Measurements from ENCODE around the gene MOCOS. TPM values are rescaled to one million over a fixed set of nuclear protein-coding genes. Genes with fewer than 3 reads are reported as not detected.

The MOCOS gene
- total RNA-seq, 1 experiment from 2014 or later: 5.1 TPM

DNA sequence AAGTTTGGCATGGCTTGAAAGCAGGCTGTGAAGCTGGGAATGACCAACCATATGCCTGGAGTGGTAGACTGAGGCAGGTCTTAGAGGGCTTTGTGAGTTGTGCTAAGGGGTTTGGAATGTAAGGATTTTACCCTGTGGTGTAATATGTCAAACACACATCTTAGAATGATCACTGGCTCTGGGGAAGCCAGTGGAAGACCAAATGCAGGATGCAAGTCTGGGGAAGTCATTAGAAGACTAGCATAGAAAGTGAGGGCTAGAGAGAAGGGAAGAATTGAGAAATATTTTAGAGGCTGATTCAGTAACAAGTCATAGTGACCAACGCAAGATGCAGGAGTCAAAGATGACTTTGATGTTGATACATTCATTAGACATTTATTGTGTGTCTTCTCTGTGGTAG, 106.7 kb downstream of the MOCOS start:
- TF ChIP-seq, protein P1, sequence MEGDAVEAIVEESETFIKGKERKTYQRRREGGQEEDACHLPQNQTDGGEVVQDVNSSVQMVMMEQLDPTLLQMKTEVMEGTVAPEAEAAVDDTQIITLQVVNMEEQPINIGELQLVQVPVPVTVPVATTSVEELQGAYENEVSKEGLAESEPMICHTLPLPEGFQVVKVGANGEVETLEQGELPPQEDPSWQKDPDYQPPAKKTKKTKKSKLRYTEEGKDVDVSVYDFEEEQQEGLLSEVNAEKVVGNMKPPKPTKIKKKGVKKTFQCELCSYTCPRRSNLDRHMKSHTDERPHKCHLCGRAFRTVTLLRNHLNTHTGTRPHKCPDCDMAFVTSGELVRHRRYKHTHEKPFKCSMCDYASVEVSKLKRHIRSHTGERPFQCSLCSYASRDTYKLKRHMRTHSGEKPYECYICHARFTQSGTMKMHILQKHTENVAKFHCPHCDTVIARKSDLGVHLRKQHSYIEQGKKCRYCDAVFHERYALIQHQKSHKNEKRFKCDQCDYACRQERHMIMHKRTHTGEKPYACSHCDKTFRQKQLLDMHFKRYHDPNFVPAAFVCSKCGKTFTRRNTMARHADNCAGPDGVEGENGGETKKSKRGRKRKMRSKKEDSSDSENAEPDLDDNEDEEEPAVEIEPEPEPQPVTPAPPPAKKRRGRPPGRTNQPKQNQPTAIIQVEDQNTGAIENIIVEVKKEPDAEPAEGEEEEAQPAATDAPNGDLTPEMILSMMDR (conservative IDR thresholded peaks at IDR 0.05; ENCODE audit: low read depth, low read length): no peak
- Histone ChIP-seq H3K27ac (ENCODE audit: low read length) (no peak overlapping the region), H4K20me1 (ENCODE audit: low read length) (0 out of 2 replicates have a peak, but pooled peaks cover under 1% of the 10 kb centered on the region), H3K4me2 (ENCODE audit: low read length) (no peak overlapping the region), H3F3A (ENCODE audit: low read length, unreplicated experiment) (no peaks in the 10 kb centered on the region), H3K4me3 (ENCODE audit: low read length) (no peak overlapping the region), H3K27me3 (ENCODE audit: low read length) (no peaks in the 10 kb centered on the region), H3K36me3 (ENCODE audit: low read depth, low read length) (no peaks in the 10 kb centered on the region), H3K9me3 (ENCODE audit: low read length) (no peaks in the 10 kb centered on the region), H3K9me2 (replicated peaks; ENCODE audit: low read length) (no peaks in the 10 kb centered on the region), H3K9ac (ENCODE audit: low read length) (no peak overlapping the region), H3K4me1 (ENCODE audit: insufficient read depth, low read length) (no peaks in the 10 kb centered on the region), H3K79me2 (ENCODE audit: low read length) (peaks cover 11% of the 10 kb centered on the region), H2AFZ (ENCODE audit: low read length) (no peak overlapping the region)
- intact Hi-C loops (cut with micrococcal nuclease): loop anchor here (10.0 kb wide), 1 partner anchor 461 kb away; no protein-coding TSS in a partner anchor
- no TSS peak for BruUV-seq (replicated peaks)
- peak; percentile 34 for DNase-seq
- no peak for ATAC-seq
- POLR2A ChIA-PET (ENCODE audit: unreplicated experiment): no interaction called here
- CTCF ChIA-PET: no interaction called here

DNA sequence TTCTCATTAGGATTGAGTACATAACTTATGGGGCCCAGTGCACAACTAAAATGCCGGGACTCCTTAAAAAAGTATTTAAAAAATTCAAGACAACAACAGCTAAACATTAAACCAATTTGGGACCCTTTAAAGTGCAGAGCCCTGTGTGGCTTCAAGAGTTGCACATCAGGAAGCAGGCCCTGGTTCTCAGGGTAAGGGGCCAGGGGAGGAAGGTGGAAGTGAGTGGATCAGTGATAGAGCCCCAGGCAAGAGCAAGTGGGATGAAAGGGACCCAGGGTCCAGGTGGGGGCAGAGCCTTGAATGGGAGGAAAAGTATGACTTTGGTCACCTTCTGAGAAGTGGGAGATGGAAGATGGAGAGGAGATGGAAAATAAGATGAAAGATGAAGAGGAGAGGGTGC, 107.9 kb downstream of the MOCOS start:
- H3F3A ChIP-seq (ENCODE audit: low read length, unreplicated experiment): no peaks in the 10 kb centered on the region
- TF ChIP-seq, protein P1 (conservative IDR thresholded peaks at IDR 0.05; ENCODE audit: low read depth, low read length): no peak
- no peak overlapping the region for H3K9ac ChIP-seq (ENCODE audit: low read length)
- ChIA-PET POLR2A (ENCODE audit: unreplicated experiment) (interaction anchor here (0.6 kb wide), 1 partner anchor 105 kb away, joined by 3 read pairs; no protein-coding TSS in a partner anchor), CTCF (no interaction called here)
- H3K79me2 ChIP-seq (ENCODE audit: low read length): peaks cover 23% of the 10 kb centered on the region
- H3K4me3 ChIP-seq (ENCODE audit: low read length): no peak overlapping the region
- H3K4me2 ChIP-seq (ENCODE audit: low read length): no peak overlapping the region
- no peak for DNase-seq
- H3K27me3 ChIP-seq (ENCODE audit: low read length): no peaks in the 10 kb centered on the region
- no peaks in the 10 kb centered on the region for H3K36me3 ChIP-seq (ENCODE audit: low read depth, low read length)
- no peak overlapping the region for H3K27ac ChIP-seq (ENCODE audit: low read length)
- no TSS peak for BruUV-seq (replicated peaks)
- 0 out of 2 replicates have a peak, but pooled peaks cover 5% of the 10 kb centered on the region for H3K4me1 ChIP-seq (ENCODE audit: insufficient read depth, low read length)
- no peak for ATAC-seq
- no peaks in the 10 kb centered on the region for H3K9me2 ChIP-seq (replicated peaks; ENCODE audit: low read length)
- 0 out of 2 replicates have a peak, but pooled peaks cover 9% of the 10 kb centered on the region for H4K20me1 ChIP-seq (ENCODE audit: low read length)
- intact Hi-C loops (cut with micrococcal nuclease): loop anchor here (10.0 kb wide), 1 partner anchor 460 kb away; no protein-coding TSS in a partner anchor
- no peaks in the 10 kb centered on the region for H3K9me3 ChIP-seq (ENCODE audit: low read length)
- no peak overlapping the region for H2AFZ ChIP-seq (ENCODE audit: low read length)

DNA sequence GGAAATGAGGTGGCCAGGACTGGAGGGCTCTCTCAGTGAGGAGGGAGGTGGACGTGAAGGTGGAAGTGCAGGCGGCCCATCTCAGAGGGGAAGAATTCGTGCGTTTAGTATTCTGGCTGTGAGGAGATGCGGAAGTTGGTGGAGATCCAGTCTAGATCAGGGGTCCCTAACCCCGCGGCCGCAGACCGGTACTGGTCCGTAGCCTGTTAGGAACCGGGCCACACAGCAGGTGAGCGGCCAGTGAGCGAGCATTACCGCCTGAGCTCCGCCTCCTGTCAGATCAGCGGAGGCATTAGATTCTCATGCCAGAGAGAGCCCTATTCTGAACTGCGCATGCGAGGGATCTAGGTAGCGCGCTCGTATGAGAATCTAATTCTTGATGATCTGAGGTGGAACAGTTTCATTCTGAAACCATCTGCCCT, 108.6 kb downstream of the MOCOS start:
- Histone ChIP-seq H3K36me3 (ENCODE audit: low read depth, low read length) (no peaks in the 10 kb centered on the region), H2AFZ (ENCODE audit: low read length) (no peak overlapping the region), H3K4me2 (ENCODE audit: low read length) (no peak overlapping the region), H3F3A (ENCODE audit: low read length, unreplicated experiment) (no peaks in the 10 kb centered on the region), H3K4me3 (ENCODE audit: low read length) (no peak overlapping the region), H3K27me3 (ENCODE audit: low read length) (no peaks in the 10 kb centered on the region), H3K79me2 (ENCODE audit: low read length) (peaks cover 30% of the 10 kb centered on the region), H3K27ac (ENCODE audit: low read length) (no peak overlapping the region), H3K9me2 (replicated peaks; ENCODE audit: low read length) (no peaks in the 10 kb centered on the region), H3K9ac (ENCODE audit: low read length) (no peak overlapping the region), H3K9me3 (ENCODE audit: low read length) (no peaks in the 10 kb centered on the region), H4K20me1 (ENCODE audit: low read length) (0 out of 2 replicates have a peak, but pooled peaks cover 9% of the 10 kb centered on the region), H3K4me1 (ENCODE audit: insufficient read depth, low read length) (0 out of 2 replicates have a peak, but pooled peaks cover 5% of the 10 kb centered on the region)
- DNase-seq (no peak), ATAC-seq (no peak)
- ChIA-PET CTCF (no interaction called here), POLR2A (ENCODE audit: unreplicated experiment) (no interaction called here)
- intact Hi-C loops (cut with micrococcal nuclease): loop anchor here (1.0 to 10.0 kb wide), 4 partner anchors 77 to 459 kb away; no protein-coding TSS in a partner anchor
- TF ChIP-seq EZH2phosphoT487 (IDR thresholded peaks at IDR 0.05; ENCODE audit: borderline replicate concordance, low read length) (no peak), EZH2 (IDR thresholded peaks at IDR 0.05; ENCODE audit: low read length, unreplicated experiment) (no peak)
- TF ChIP-seq, protein P1 (conservative IDR thresholded peaks at IDR 0.05; ENCODE audit: low read depth, low read length): no peak
- no TSS peak for BruUV-seq (replicated peaks)
